IMR-90 (cell line): ENCODE results near the gene MCL1.

Experiments
- POLR2A ChIP-seq: IDR thresholded peaks from 2 replicates; pipeline ENCODE4 v1.6.1; 2012; ENCODE audit warnings: mild to moderate bottlenecking, low read depth, low read length
- RAD21 ChIP-seq: IDR thresholded peaks from 2 replicates; pipeline ENCODE4 v1.6.1; 2012; ENCODE audit warnings: low read length, improper control_type of control experiment
- TF ChIP-seq, protein P1 (sequence below): conservative IDR thresholded peaks from 2 replicates; pipeline ENCODE4 v1.5.1; 2012; ENCODE audit warnings: mild to moderate bottlenecking, low read depth, low read length, improper control_type of control experiment

DNA sequence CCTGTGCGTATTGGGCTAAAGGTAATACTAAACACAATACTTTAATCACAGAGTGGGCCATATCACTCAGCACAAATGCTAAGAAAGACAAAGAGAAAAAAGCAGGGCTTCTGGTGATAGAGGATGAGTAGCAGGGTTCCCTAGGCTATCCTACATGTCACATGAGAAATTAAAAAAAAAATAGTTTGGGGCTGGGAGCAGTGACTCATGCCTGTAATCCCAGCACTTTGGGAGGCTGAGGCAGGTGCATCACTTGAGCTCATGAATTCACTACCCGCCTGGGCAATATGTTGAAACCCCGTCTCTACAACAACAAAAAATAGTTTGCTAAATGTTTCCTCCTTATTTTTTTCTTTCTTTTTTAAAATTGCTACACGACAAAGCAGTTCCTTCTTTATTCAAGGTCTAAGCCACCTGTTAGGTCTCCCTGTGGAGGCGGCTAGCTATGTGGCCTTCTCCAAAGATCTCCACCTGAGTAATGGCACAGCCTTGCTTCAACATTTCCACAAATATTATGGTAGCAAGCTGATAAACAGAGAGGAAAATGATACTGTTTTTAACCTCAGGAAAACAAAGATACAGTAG, 48.5 kb upstream of the MCL1 start:
- no peak for TF ChIP-seq POLR2A
- TF ChIP-seq, protein P1, sequence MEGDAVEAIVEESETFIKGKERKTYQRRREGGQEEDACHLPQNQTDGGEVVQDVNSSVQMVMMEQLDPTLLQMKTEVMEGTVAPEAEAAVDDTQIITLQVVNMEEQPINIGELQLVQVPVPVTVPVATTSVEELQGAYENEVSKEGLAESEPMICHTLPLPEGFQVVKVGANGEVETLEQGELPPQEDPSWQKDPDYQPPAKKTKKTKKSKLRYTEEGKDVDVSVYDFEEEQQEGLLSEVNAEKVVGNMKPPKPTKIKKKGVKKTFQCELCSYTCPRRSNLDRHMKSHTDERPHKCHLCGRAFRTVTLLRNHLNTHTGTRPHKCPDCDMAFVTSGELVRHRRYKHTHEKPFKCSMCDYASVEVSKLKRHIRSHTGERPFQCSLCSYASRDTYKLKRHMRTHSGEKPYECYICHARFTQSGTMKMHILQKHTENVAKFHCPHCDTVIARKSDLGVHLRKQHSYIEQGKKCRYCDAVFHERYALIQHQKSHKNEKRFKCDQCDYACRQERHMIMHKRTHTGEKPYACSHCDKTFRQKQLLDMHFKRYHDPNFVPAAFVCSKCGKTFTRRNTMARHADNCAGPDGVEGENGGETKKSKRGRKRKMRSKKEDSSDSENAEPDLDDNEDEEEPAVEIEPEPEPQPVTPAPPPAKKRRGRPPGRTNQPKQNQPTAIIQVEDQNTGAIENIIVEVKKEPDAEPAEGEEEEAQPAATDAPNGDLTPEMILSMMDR = no peak
- TF ChIP-seq RAD21 = no peak
